ENCODE measurements around the gene ZNF417.
A peak's percentile ranks its signal among the peaks of the same experiment; 100 is the strongest.
"Not testable (repeated sequence)": the region's sequence is repeated elsewhere in the genome, so short reads cannot be mapped to it uniquely, and the experiment has no call there.

Gene ZNF417

DNA sequence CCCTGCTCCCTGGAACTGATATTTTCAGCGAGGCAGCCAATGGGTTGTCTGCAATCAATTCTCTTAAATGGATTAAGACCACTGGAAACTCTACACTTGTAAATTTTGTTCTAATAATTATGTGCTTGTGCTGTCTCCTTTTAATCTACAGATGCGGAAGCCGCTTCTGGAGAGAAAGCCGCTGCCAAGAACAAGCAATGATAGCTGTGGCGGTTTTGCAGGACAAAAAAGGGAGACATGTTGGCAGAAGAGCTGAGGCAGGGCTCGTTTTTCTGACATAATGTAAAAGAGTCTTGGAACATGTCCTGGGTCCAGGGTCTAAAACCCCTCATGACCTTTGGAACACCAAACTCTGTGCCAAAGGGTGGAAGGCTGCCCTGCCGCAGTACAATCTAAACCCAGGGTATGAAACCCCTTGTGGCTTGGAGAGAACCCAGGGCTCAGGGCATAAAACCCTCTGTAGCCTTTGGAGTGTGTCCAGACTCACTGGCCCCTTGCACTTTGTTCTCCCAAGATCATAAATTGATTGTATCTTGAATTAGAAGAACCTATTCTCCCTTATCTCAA is 12.7 kb downstream of the ZNF417 start:
- Histone ChIP-seq H3K27ac (ENCODE audit: low read length) (no peak overlapping the region), H3K9me3 (ENCODE audit: insufficient read depth, low read length, severe bottlenecking) (no peaks in the 10 kb centered on the region), H3K4me1 (ENCODE audit: insufficient read depth, low read length) (no peaks in the 10 kb centered on the region), H4K20me1 (ENCODE audit: insufficient read depth, low read length) (no peaks in the 10 kb centered on the region), H3K79me2 (ENCODE audit: insufficient read depth, low read length) (peaks cover 9% of the 10 kb centered on the region; the same call in 1 of the 2 replicates), H2AFZ (ENCODE audit: low read depth, low read length) (no peak overlapping the region), H3K9ac (ENCODE audit: low read depth, low read length) (no peak overlapping the region), H3K27me3 (ENCODE audit: insufficient read depth, low read length, poor library complexity) (no peaks in the 10 kb centered on the region), H3K4me2 (ENCODE audit: insufficient read depth, low read length) (no peak overlapping the region), H3K4me3 (ENCODE audit: low read depth in 1 of 2, low read length in 2 of 2) (no peak overlapping the region), H3K36me3 (ENCODE audit: insufficient read depth, low read length) (peaks cover 16% of the 10 kb centered on the region)
- DNase-seq (no peak), ATAC-seq (ENCODE audit: insufficient read depth, low read depth) (no peak)
- TF ChIP-seq, protein P1, sequence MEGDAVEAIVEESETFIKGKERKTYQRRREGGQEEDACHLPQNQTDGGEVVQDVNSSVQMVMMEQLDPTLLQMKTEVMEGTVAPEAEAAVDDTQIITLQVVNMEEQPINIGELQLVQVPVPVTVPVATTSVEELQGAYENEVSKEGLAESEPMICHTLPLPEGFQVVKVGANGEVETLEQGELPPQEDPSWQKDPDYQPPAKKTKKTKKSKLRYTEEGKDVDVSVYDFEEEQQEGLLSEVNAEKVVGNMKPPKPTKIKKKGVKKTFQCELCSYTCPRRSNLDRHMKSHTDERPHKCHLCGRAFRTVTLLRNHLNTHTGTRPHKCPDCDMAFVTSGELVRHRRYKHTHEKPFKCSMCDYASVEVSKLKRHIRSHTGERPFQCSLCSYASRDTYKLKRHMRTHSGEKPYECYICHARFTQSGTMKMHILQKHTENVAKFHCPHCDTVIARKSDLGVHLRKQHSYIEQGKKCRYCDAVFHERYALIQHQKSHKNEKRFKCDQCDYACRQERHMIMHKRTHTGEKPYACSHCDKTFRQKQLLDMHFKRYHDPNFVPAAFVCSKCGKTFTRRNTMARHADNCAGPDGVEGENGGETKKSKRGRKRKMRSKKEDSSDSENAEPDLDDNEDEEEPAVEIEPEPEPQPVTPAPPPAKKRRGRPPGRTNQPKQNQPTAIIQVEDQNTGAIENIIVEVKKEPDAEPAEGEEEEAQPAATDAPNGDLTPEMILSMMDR (IDR thresholded peaks at IDR 0.05; ENCODE audit: borderline replicate concordance, extremely low read depth, low read length, poor library complexity, severe bottlenecking), result no peak
- no peak for TF ChIP-seq EZH2 (IDR thresholded peaks at IDR 0.05; ENCODE audit: borderline replicate concordance, low read depth, low read length, severe bottlenecking)

DNA sequence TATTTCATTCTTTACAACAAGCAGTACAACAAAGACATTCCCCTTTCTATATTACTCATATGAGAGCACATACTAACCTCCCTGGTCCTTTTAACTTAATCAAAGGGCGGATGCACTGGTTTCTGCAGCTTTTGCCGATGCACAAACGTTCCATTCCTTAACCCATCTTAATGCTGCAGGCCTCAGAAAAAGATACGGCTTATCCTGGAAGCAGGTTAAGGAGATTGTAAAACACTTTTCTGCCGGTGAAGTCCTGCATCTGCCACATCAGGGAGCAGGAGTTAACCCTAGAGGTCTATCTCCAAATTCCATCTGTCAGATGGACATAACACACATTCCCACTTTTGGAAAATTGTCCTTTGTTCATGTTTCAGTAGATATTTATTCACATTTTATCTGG is 16.1 kb downstream of the ZNF417 start:
- TF ChIP-seq, protein P1 (IDR thresholded peaks at IDR 0.05; ENCODE audit: borderline replicate concordance, extremely low read depth, low read length, poor library complexity, severe bottlenecking), result no peak
- no peak for TF ChIP-seq EZH2 (IDR thresholded peaks at IDR 0.05; ENCODE audit: borderline replicate concordance, low read depth, low read length, severe bottlenecking)
- Histone ChIP-seq H3K27ac (ENCODE audit: low read length) (no peak overlapping the region), H3K27me3 (ENCODE audit: insufficient read depth, low read length, poor library complexity) (no peaks in the 10 kb centered on the region), H3K9me3 (ENCODE audit: insufficient read depth, low read length, severe bottlenecking) (no peaks in the 10 kb centered on the region), H3K79me2 (ENCODE audit: insufficient read depth, low read length) (0 out of 2 replicates have a peak, but pooled peaks cover 4% of the 10 kb centered on the region), H2AFZ (ENCODE audit: low read depth, low read length) (no peak overlapping the region), H3K4me2 (ENCODE audit: insufficient read depth, low read length) (no peak overlapping the region), H3K4me1 (ENCODE audit: insufficient read depth, low read length) (no peaks in the 10 kb centered on the region), H4K20me1 (ENCODE audit: insufficient read depth, low read length) (no peaks in the 10 kb centered on the region), H3K36me3 (ENCODE audit: insufficient read depth, low read length) (no peaks in the 10 kb centered on the region), H3K9ac (ENCODE audit: low read depth, low read length) (no peak overlapping the region), H3K4me3 (ENCODE audit: low read depth in 1 of 2, low read length in 2 of 2) (no peak overlapping the region)
- DNase-seq, result no peak
- ATAC-seq (ENCODE audit: insufficient read depth, low read depth), result no peak

DNA sequence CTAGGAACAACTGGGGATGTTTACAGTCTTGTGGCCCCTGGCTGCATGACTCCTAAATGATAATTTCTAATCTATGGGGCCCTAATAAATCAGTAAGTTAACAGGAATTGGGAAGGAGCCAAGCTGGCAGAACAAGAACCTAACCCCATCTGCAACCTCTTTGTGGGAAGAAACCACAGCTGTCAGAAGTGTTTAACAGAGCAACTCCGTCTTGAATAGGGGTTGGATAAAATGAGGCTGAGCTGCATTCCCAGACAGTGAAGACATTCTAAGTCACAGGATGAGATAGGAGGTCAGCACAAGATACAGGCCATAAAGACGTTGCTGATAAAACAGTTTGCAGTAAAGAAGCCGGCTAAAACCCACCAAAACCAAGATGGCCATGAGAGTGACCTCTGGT is 25.7 kb downstream of the ZNF417 start:
- not testable (repeated sequence) for H3K9ac ChIP-seq (ENCODE audit: low read depth, low read length); H3K27me3 ChIP-seq (ENCODE audit: insufficient read depth, low read length, poor library complexity); H3K4me3 ChIP-seq (ENCODE audit: low read depth in 1 of 2, low read length in 2 of 2); H3K4me2 ChIP-seq (ENCODE audit: insufficient read depth, low read length); H4K20me1 ChIP-seq (ENCODE audit: insufficient read depth, low read length); H2AFZ ChIP-seq (ENCODE audit: low read depth, low read length); ATAC-seq (ENCODE audit: insufficient read depth, low read depth); H3K9me3 ChIP-seq (ENCODE audit: insufficient read depth, low read length, severe bottlenecking); H3K27ac ChIP-seq (ENCODE audit: low read length); DNase-seq
- H3K79me2 ChIP-seq (ENCODE audit: insufficient read depth, low read length), result peaks cover 31% of the 10 kb centered on the region
- H3K36me3 ChIP-seq (ENCODE audit: insufficient read depth, low read length), result peaks cover 12% of the 10 kb centered on the region
- H3K4me1 ChIP-seq (ENCODE audit: insufficient read depth, low read length), result peaks cover 27% of the 10 kb centered on the region

DNA sequence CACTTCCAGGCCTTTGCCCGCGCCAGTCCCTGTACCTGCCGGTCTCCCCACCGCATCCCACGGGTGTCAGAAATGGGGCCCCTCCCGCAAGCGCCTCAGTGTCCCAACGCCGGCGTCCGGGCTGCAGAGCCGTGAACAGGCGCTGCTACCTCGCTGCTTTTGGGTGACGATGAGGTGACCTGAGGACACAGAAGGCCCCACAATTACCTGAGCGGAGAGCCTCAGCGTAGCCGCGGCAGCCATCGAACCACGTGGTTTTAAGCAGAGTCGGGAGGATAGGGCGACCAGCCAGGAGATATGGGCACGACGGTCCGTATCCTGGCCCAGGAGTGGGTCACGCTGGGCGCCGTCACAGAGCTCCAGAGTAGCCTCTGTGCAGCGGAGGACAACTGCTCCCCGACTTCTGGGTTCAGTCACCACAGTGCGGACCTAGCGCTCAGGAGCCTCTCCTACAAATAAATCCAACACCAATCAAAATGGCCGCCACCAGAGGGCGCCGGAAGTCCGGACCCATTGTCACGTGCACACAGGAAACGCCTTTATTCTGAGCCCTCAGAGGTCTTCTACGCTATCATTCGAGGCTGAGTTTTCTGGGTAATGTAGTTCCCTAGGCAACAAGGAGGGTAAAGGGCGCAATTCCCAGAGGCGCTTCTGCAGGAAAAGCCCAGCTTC is 27.7 kb downstream of the ZNF417 start, which contains the start of gene ZNF814:
Gene ZNF814, minus strand, starts transcription at position 478 of the 672 bp plus-strand sequence. Its CDS starts 235 bp downstream, at position 243.
- Histone ChIP-seq H3K9me3 (ENCODE audit: insufficient read depth, low read length, severe bottlenecking) (no peaks in the 10 kb centered on the region), H3K27ac (ENCODE audit: low read length) (peak within 1 kb of the TSS; percentile 75), H3K27me3 (ENCODE audit: insufficient read depth, low read length, poor library complexity) (no peaks in the 10 kb centered on the region), H3K4me3 (ENCODE audit: low read depth in 1 of 2, low read length in 2 of 2) (peak within 1 kb of the TSS; percentile 64 to 73; a peak in 3 of 4 replicates), H3K36me3 (ENCODE audit: insufficient read depth, low read length) (peaks cover 29% of the 10 kb centered on the region), H3K79me2 (ENCODE audit: insufficient read depth, low read length) (peaks cover 51% of the 10 kb centered on the region), H3K4me1 (ENCODE audit: insufficient read depth, low read length) (peaks cover 40% of the 10 kb centered on the region), H3K4me2 (ENCODE audit: insufficient read depth, low read length) (peak within 1 kb of the TSS; percentile 90), H3K9ac (ENCODE audit: low read depth, low read length) (peak within 1 kb of the TSS; percentile 76), H2AFZ (ENCODE audit: low read depth, low read length) (peak within 1 kb of the TSS; percentile 84), H4K20me1 (ENCODE audit: insufficient read depth, low read length) (peaks cover 7% of the 10 kb centered on the region; the same call in 1 of the 2 replicates)
- peak; percentile 96 for ATAC-seq (ENCODE audit: insufficient read depth, low read depth)
- TF ChIP-seq EZH2 (IDR thresholded peaks at IDR 0.05; ENCODE audit: borderline replicate concordance, low read depth, low read length, severe bottlenecking), result no peak
- TF ChIP-seq, protein P1 (IDR thresholded peaks at IDR 0.05; ENCODE audit: borderline replicate concordance, extremely low read depth, low read length, poor library complexity, severe bottlenecking), result peak; percentile 41
- DNase-seq, result peak; percentile 93

Measured in DND-41 (cell line).